Activated CD4-positive, CD25-positive, alpha-beta regulatory T cell treated with anti-CD3 and anti-CD28 coated beads, Interleukin-2, amount 50 U/mL, for 24 hours (primary cell): ENCODE results near the gene DNAJA1.
A peak's percentile ranks its signal among the peaks of the same experiment; 100 is the strongest.

Experiments used
- ATAC-seq, 2 donors: fragments of 150-1000 bp; cut with Tn5 transposase; one replicate each; pipeline ENCODE4 v1.10.0; 2021; ENCODE audit warnings: mild to moderate bottlenecking in 1 of 2, moderate library complexity in 1 of 2

Gene DNAJA1

GRCh38 chr9:33029231-33029786 is 4.2 kb downstream of the DNAJA1 start:
- no peak for ATAC-seq

DNA sequence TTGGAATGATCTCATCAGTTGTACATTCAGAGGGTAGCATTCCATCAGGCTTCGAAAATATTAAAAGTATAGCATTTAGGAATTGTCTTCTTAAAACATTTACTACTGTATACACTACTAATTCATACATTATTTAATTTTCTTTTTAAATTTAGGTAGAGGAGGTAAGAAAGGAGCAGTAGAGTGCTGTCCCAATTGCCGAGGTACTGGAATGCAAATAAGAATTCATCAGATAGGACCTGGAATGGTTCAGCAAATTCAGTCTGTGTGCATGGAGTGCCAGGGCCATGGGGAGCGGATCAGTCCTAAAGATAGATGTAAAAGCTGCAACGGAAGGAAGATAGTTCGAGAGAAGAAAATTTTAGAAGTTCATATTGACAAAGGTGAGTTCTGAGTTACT is 5.2 kb downstream of the DNAJA1 start:
- no peak for ATAC-seq

GRCh38 chr9:33032292-33032691 is 7.2 kb downstream of the DNAJA1 start:
- peak; percentile 44 to 60 for ATAC-seq

DNA sequence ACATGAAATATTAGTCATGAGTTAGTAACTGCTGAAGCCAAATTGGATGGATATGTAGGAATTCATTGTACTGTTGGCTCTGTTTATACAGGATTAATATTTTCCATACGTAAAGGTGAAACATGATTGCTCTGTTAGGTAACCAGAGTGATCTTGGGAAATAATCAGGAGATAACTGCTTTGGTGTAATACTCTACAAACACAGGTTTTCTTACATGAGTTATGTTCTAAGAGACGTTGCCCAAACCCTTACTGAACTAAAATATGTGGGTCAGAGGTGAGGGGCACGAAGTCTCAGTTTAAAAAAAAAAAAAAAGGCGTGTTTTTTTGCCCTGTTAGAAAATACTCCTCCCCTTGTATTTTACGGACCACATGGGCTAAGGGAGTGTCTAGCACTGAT is 7.8 kb downstream of the DNAJA1 start:
- no peak for ATAC-seq

GRCh38 chr9:33040792-33041431 is 15.8 kb downstream of the DNAJA1 start:
- no peak for ATAC-seq

- no peak for ATAC-seq
Measured at GRCh38 chr9:33041432-33042188, 16.5 kb downstream of the DNAJA1 start.

GRCh38 chr9:33042473-33042872 is 17.4 kb downstream of the DNAJA1 start:
- no peak for ATAC-seq

- no peak for ATAC-seq
Measured at GRCh38 chr9:33043671-33044070, 18.6 kb downstream of the DNAJA1 start.

GRCh38 chr9:33044162-33044673 is 19.1 kb downstream of the DNAJA1 start:
- peak; percentile 71 to 76 for ATAC-seq

DNA sequence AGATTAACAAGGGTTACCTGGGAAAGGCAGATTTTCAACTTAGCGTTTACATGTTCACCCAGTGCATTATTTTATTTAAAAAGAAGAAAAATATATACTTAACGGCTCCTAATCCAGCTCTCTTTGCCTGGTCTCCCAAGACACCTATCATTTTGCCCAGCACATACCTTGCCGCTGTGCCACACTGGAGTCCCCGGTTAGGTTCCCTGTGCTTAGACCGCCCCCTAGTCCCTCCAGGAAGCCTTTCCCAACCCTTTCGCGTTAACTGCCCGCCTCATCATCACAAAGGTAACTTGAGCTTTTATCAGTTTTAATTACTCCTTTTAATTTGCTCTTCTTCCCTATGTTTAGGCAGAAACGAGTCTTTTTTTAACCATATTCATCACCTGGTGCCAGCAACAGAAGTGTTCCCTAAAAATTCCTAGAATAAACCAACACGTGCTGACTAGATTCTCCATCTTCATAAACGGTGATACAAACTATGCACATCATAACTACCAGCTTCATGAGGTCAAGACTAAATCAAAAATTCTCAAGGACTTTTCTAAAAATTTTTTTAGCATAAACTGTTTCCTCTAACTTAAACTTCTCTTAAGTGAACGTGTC is 19.7 kb downstream of the DNAJA1 start:
- ATAC-seq: no peak

DNA sequence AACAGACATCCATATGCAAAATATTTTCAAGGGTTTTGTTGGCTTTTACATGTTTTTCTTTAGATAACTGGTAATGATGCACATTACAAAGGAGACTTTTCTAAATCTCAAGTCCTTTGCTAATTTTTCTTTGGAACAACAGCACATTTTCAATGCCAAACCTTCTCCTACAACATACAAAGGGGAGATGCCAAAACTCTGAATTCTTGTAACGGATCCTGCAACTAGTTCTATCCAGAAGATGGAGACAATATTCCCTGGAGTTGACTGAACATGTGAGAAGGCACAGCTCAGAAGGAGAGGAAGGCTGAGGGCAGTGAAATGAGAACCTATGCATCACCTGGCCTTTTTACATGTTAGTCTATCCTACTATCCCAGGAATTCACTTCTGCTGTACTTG is 21.0 kb downstream of the DNAJA1 start:
- no peak for ATAC-seq

DNA sequence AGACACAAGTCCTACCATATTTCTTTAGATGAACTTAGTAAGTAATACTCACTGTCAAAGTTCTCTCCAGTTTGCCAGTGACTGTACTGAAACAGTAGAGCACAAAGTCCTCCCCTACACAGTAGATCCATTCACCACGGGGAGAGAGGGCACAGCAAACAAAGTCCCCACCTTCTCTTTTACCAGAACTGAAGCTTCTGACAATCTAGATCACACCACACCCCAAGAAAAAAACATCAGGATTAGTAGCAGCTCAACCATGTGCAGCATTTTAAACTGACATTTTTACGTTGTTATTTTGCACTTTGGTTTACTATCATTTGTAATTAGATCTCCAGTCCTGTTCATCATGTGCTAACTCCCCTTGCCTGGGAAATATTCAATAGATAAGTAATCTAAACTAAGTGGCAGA is 23.0 kb downstream of the DNAJA1 start:
- ATAC-seq: no peak

GRCh38 chr9:33049680-33050361 is 24.7 kb downstream of the DNAJA1 start:
- peak; percentile 60 to 79 for ATAC-seq

GRCh38 chr9:33051144-33051543 is 26.1 kb downstream of the DNAJA1 start:
- no peak for ATAC-seq

- no peak for ATAC-seq
Measured at GRCh38 chr9:33065157-33066076, 40.3 kb downstream of the DNAJA1 start.

DNA sequence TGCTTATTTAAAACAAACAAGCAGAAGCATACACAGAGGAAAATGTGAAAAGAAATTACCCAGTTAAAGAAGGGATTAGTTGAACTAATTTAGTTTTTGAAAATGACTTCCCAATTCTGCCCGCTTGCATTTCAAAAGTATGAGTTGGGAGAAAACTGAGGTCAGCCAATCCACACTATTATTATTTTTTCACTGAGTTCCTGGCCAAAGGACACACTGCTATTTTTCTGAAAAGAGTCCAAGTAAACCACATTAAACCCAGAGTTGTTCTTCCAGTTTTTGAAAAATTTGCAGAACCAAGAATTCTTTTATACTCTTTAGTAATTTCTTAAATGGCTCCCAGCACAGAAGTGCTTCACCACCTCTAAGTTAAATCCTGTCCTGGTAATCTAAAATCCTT is 43.9 kb downstream of the DNAJA1 start:
- no peak for ATAC-seq

- ATAC-seq: peak; percentile 98 to 99
Measured at GRCh38 chr9:33076046-33077004, 51.3 kb downstream of the DNAJA1 start, which contains the start of gene SMU1. TSS of gene SMU1 (minus strand) at chr9:33076674. CDS start at chr9:33076608, 66 bp downstream.

DNA sequence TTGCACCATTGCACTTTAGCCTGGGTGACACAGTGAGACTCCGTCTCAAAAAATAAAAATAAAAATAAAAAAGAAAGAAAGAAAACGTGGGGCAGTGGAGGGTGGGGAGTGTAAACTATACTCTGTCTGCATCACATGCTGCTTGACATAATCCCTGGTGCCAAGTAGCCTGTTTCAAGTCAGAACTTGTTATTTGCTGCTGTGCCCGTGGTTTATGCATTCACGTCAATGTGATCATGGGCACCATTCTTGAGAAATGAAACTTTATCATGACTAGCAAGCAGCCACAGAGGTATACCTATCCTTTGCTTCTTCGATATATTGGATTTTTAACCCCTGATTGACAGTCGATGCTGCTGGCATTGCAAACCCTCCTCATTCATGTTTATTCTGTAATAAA is 55.5 kb downstream of the DNAJA1 start:
- no peak for ATAC-seq

GRCh38 chr9:33081128-33081851 is 56.2 kb downstream of the DNAJA1 start:
- ATAC-seq: peak; percentile 41 to 47

DNA sequence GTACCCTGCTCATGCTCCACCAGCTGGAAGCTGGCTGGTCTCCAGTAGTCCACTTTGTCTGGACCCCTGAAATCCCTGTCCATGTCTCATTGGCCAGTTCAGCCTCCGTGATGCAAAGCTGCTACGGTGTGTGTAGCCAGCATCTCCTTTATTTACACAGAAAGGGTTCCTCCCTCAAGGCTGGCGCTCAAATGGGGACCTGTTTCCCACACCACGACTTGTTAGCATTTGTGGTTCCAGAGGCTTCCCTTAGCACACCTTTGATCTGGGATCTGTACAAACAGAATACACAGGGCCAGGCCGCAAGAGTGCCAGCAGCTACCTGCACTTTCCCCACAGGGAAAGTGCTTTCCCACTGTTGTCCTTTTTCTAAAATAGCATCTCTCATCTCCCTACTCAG is 57.1 kb downstream of the DNAJA1 start:
- no peak for ATAC-seq
